Tibial nerve (tissue), 4 donors: Measurements from ENCODE around the gene LENEP. TPM values are rescaled to one million over a fixed set of nuclear protein-coding genes. Genes with fewer than 3 reads are reported as not detected.

Experiments
- DNase-seq, 2 donors: peaks; one replicate each; pipeline ENCODE4 v3.0.0-alpha.2; 2019; ENCODE audit warnings: low spot score in 2 of 2
- H3K27ac ChIP-seq, 4 donors: fragments of 200-600 bp; sonication (generic) in 3 of 4; one replicate each; pipeline ENCODE4 v1.5.1; 2017 to 2019; ENCODE audit warnings: mild to moderate bottlenecking in 1 of 4
- H3K27me3 ChIP-seq, 2 donors: fragments of 200-600 bp; sonication (generic) in 1 of 2; one replicate each; pipeline versions ENCODE4 v1.5.1 to v1.6.0; 2017 to 2019
- H3K36me3 ChIP-seq, 3 donors: fragments of 200-600 bp; sonication (generic); one replicate each; pipeline ENCODE4 v1.5.1; 2018 to 2019
- H3K4me1 ChIP-seq, 4 donors: fragments of 200-600 bp; sonication (generic) in 3 of 4; one replicate each; pipeline ENCODE4 v1.5.1; 2017 to 2019
- H3K4me3 ChIP-seq, 4 donors: fragments of 200-600 bp; sonication (generic) in 3 of 4; one replicate each; pipeline ENCODE4 v1.5.1; 2017 to 2019; ENCODE audit warnings: mild to moderate bottlenecking in 1 of 4, moderate library complexity in 1 of 4
- H3K9me3 ChIP-seq, 4 donors: fragments of 200-600 bp; sonication (generic) in 3 of 4; one replicate each; pipeline ENCODE4 v1.5.1; 2017 to 2019
- CTCF ChIP-seq, 5 experiments: fragments of 200-600 bp in 3 of 5; fragments of 450-650 bp in 2 of 5; sonication (generic) in 3 of 5; IDR thresholded peaks; one replicate each; pipeline ENCODE4 v1.5.1; 2016 to 2019; ENCODE audit warnings: antibody characterized with exemption in 5 of 5, mild to moderate bottlenecking in 3 of 5, moderate library complexity in 2 of 5
- EP300 ChIP-seq, 2 donors: sonication (generic); formaldehyde crosslinking; IDR thresholded peaks; one replicate each; pipeline ENCODE4 v1.6.1; 2017; ENCODE audit warnings: antibody characterized with exemption in 2 of 2, mild to moderate bottlenecking in 1 of 2
- POLR2A ChIP-seq, 2 donors: fragments of 450-650 bp; IDR thresholded peaks; one replicate each; pipeline ENCODE4 v1.6.1; 2017; ENCODE audit warnings: antibody characterized with exemption in 2 of 2, mild to moderate bottlenecking in 2 of 2, moderate library complexity in 2 of 2
- WGBS, 2 donors: methylation state at CpG; one replicate each; pipeline ENCODE4 v1.1.5; 2018; 5-methylcytosine and 5-hydroxymethylcytosine counted together
- total RNA-seq, 4 donors: library from RNA; depleted of rRNA; stranded (reverse); fragments of >200 nt; gene quantifications; one replicate each; pipeline ENCODE4 v1.1.0, GENCODE V29; 2016

Gene LENEP
- total RNA-seq, 4 donors from 2014 or later, result 1.5 TPM; not detected in 3

- H3K27ac ChIP-seq, result peak overlapping the region in 1 of 4 donors; percentile 18
These were observed 39.8 kb upstream of the LENEP start for GRCh38 chr1:154953611-154954038.

DNA sequence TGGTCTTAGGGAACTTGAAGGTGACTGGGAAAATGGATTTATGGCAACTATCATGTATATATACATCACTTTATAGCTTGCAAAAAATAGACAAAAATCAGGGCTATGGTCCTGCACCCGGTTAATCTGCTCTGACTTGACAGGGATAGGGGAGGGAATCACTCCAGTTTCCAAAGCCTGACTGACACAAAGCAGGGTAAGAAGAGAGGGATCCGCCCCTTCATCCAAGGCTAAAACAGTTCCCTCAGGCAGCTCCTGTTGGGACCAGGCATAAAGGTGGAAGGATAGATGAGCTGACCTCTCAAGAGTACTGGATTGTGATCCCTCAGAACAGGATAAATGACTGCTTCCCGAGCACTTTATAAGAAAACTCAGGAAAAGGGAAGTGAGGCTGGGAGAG is 38.8 kb upstream of the LENEP start:
- no peaks in the 10 kb centered on the region for H3K27me3 ChIP-seq
- 61 to 79% methylated on average over 3 of the region's 3 CpGs for WGBS, 2 donors
- no peak for DNase-seq
- H3K36me3 ChIP-seq, result peaks cover 0 to 38% (median 6%) of the 10 kb centered on the region in 3 donors
- H3K9me3 ChIP-seq, result no peaks in the 10 kb centered on the region
- no peak overlapping the region for H3K4me3 ChIP-seq
- TF ChIP-seq POLR2A (IDR thresholded peaks at IDR 0.05), result no peak
- TF ChIP-seq EP300 (IDR thresholded peaks at IDR 0.05), result no peak
- TF ChIP-seq CTCF (IDR thresholded peaks at IDR 0.05), result no peak
- H3K27ac ChIP-seq, result peak overlapping the region in 2 of 4 donors; percentile 31 to 84
- H3K4me1 ChIP-seq, result peaks cover 0 to 66% (median 44%) of the 10 kb centered on the region in 4 donors

More at GRCh38 chr1:154953611-154954038, 39.8 kb upstream of the LENEP start:
- DNase-seq, result no peak
- H3K4me1 ChIP-seq, result peaks cover 0 to 63% (median 44%) of the 10 kb centered on the region in 4 donors
- 62 to 79% methylated on average over 2 of the region's 2 CpGs for WGBS, 2 donors
- H3K27me3 ChIP-seq, result no peaks in the 10 kb centered on the region
- H3K36me3 ChIP-seq, result peaks cover 0 to 35% (median 6%) of the 10 kb centered on the region in 3 donors
- no peak for TF ChIP-seq POLR2A (IDR thresholded peaks at IDR 0.05)
- H3K9me3 ChIP-seq, result no peaks in the 10 kb centered on the region
- H3K4me3 ChIP-seq, result no peak overlapping the region

DNA sequence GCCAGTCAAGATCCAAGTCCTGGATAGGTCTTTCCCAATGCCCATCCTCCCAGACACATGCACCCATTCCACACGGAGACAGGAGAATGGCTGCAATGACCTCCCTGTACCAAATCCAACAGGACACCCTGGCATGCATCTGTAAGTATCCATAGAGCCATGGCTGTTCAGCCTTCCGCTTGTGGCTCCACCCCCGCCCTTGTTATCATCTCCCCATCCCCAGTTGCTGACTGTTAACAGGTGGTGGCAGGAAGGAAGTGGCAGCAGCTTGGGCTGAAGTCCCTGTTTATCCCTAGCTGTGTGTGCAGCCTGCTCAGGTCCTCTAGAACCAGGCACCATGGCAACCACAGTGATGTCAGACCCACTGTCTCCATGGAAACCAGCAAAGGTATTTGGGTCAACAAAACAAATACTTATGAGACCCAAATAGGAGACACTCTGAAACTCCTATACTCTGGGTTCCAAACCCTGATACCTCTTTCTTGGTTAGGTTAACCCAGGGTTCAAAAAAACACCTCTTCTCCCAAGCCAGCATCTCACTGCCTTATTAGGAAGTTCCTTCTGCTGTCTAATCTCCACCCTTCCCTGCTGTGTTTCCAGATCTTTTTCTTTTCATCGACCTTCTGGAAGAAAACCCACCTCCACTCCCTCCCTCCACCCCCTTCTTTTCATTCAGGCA is 38.2 kb upstream of the LENEP start:
- 17 to 25% methylated on average over 4 of the region's 4 CpGs for WGBS, 2 donors
- peak in 1 of 2 donors; percentile 41 for DNase-seq
- Histone ChIP-seq H3K4me1 (peaks cover 0 to 70% (median 44%) of the 10 kb centered on the region in 4 donors), H3K4me3 (peak overlapping the region; percentile 48 to 59 (median 56)), H3K9me3 (no peaks in the 10 kb centered on the region), H3K27ac (peak overlapping the region in 3 of 4 donors; percentile 64 to 84 (median 80)), H3K27me3 (no peaks in the 10 kb centered on the region), H3K36me3 (peaks cover 0 to 41% (median 6%) of the 10 kb centered on the region in 3 donors)
- no peak for TF ChIP-seq EP300 (IDR thresholded peaks at IDR 0.05)
- TF ChIP-seq POLR2A (IDR thresholded peaks at IDR 0.05), result no peak
- TF ChIP-seq CTCF (IDR thresholded peaks at IDR 0.05), result no peak

DNA sequence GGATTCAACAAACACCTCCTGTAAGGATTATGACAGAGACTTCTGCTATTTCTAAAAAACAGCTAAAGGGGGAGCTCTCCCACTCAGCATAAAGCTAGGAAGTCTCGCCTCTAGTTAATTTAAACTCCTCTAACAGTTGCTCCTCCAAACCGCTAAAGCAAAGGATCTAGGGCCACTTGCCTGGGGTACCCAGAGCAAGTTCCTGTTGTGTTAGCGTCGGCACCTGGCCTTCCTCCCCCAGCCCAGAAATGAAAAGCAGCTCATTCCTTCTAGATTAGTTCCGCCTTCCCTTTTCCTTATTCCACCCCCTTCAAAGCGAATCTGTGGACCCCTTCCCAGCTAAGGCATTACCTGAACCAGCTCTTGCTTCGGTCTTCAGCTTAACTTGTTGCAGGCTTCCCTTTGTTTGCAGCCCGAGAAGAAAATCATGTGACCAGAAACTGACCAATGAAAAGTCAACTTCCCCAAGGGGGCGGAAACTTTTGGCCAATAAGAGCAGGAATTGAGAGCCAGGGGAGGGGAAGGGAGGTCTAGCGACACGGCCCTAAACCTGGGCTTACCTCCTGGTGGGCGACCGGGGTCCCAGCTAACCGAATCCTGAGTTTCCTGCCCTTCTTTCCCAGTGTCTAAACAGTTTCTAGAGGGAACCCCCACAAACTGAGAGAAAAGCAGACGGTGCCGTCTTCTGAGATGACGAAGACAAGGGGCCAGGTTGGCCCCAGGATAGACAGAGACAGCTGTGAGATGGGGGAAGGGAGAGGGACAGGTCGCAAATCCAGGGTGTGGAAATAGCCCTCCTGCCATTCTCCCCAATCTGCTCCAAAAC is 37.5 kb upstream of the LENEP start, which contains the start of gene PBXIP1:
Gene PBXIP1 (minus strand): TSS at position 382 of the 826 bp plus-strand sequence. CDS start 2,378 bp downstream, outside the sequence.
- peak in 4 of 5 experiments; percentile 13 to 36 (median 24) for TF ChIP-seq CTCF (IDR thresholded peaks at IDR 0.05)
- TF ChIP-seq EP300 (IDR thresholded peaks at IDR 0.05), result peak; percentile 35 to 57
- peak in 1 of 2 donors; percentile 51 for TF ChIP-seq POLR2A (IDR thresholded peaks at IDR 0.05)
- Histone ChIP-seq H3K36me3 (peaks cover 0 to 33% (median 4%) of the 10 kb centered on the region in 3 donors), H3K27me3 (no peaks in the 10 kb centered on the region), H3K9me3 (no peaks in the 10 kb centered on the region), H3K4me3 (peak within 1 kb of the TSS; percentile 48 to 59 (median 56)), H3K27ac (peak within 1 kb of the TSS; percentile 64 to 84 (median 72)), H3K4me1 (peaks cover 0 to 77% (median 51%) of the 10 kb centered on the region in 4 donors)
- DNase-seq, result peak; percentile 71 to 93
- 0 to 1% methylated on average over 18 of the region's 18 CpGs for WGBS, 2 donors

GRCh38 chr1:154956544-154956941 is 36.8 kb upstream of the LENEP start:
- peak in 1 of 2 donors; percentile 30 for DNase-seq

More at GRCh38 chr1:154956544-154956941, 36.8 kb upstream of the LENEP start:
- TF ChIP-seq POLR2A (IDR thresholded peaks at IDR 0.05) (no peak), EP300 (IDR thresholded peaks at IDR 0.05) (no peak), CTCF (IDR thresholded peaks at IDR 0.05) (no peak)
- Histone ChIP-seq H3K27me3 (no peaks in the 10 kb centered on the region), H3K27ac (peak overlapping the region; percentile 64 to 84 (median 72)), H3K36me3 (peaks cover 0 to 27% (median 0%) of the 10 kb centered on the region in 3 donors), H3K4me1 (peaks cover 0 to 80% (median 52%) of the 10 kb centered on the region in 4 donors), H3K9me3 (no peaks in the 10 kb centered on the region), H3K4me3 (peak overlapping the region; percentile 48 to 59 (median 56))
- 5 to 11% methylated on average over 6 of the region's 6 CpGs for WGBS, 2 donors
